Measurements from ENCODE around the gene ATF7IP. TPM values are rescaled to one million over a fixed set of nuclear protein-coding genes. Genes with fewer than 3 reads are reported as not detected.

Gene ATF7IP, protein sequence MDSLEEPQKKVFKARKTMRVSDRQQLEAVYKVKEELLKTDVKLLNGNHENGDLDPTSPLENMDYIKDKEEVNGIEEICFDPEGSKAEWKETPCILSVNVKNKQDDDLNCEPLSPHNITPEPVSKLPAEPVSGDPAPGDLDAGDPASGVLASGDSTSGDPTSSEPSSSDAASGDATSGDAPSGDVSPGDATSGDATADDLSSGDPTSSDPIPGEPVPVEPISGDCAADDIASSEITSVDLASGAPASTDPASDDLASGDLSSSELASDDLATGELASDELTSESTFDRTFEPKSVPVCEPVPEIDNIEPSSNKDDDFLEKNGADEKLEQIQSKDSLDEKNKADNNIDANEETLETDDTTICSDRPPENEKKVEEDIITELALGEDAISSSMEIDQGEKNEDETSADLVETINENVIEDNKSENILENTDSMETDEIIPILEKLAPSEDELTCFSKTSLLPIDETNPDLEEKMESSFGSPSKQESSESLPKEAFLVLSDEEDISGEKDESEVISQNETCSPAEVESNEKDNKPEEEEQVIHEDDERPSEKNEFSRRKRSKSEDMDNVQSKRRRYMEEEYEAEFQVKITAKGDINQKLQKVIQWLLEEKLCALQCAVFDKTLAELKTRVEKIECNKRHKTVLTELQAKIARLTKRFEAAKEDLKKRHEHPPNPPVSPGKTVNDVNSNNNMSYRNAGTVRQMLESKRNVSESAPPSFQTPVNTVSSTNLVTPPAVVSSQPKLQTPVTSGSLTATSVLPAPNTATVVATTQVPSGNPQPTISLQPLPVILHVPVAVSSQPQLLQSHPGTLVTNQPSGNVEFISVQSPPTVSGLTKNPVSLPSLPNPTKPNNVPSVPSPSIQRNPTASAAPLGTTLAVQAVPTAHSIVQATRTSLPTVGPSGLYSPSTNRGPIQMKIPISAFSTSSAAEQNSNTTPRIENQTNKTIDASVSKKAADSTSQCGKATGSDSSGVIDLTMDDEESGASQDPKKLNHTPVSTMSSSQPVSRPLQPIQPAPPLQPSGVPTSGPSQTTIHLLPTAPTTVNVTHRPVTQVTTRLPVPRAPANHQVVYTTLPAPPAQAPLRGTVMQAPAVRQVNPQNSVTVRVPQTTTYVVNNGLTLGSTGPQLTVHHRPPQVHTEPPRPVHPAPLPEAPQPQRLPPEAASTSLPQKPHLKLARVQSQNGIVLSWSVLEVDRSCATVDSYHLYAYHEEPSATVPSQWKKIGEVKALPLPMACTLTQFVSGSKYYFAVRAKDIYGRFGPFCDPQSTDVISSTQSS
- 28.6 and 51.2 TPM in 2 replicates for total RNA-seq

DNA sequence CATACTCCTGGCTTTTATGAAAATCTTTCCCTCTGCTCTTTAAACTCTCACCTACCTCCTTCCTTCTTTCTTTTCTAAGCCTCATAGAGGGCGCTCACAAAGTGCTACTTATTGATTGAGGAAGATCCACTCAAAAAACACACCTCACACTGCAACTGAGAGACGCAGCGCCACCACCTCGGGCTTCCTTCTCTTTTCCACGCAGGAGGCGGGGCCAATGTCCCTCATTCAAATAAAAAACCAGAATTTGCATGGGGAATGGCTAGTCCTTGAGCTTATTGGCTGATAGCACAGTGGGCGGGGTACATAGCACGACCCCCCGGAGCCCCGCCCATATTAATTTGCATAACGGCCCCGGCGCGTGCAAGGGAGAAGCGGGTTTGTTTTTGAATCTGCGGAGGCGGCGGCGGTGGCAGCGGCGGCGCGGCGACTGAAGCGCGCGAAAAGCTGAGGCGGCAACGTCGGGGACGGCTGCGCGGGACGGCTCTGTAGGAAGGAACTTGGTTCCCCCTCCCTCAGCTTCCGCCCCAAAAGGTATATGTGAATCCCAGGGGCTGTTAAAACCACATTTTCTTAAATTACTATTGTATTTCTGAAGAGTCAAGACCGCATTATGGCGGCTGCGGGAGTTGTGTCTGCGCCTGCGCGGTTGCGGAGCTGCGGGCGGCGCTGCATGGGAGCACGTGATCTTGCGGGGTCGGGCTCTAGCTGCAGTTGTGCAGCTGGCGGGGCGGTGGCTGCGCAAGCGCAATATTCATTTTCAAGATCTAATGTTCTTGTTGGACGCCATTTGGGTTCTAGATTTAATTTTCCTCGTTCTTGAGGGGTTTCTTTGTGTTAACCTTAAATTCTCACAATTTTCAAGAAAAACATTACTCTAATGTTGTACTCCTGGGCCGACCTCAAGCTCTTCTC, at the start of gene ATF7IP:
TSS of gene ATF7IP (plus strand) at position 389 of the 915 bp plus-strand sequence. CDS start 58,234 bp downstream, outside the sequence.

Other genes starting within 250 kb of the ATF7IP start
- gene PLBD1, start 202.2 kb downstream of the ATF7IP start, total RNA-seq: under 0.01 TPM in 1 of 2 replicates, not detected in the other

Measured in epithelial cell of umbilical artery (primary cell).